ENCODE measurements around the gene FIGN. TPM values are rescaled to one million over a fixed set of nuclear protein-coding genes. Genes with fewer than 3 reads are reported as not detected.

FIGN gene
- polyA plus RNA-seq, 3 donors from 2014 or later, result not detected

GRCh38 chr2:163733301-163733938, 2.4 kb downstream of the FIGN start:
- Mint-ChIP-seq H3K36me3 (peaks cover 0 to 4% (median 3%) of the 10 kb centered on the region in 3 donors), H3K27ac (no peak overlapping the region), H3K4me3 (no peak overlapping the region), H3K9me3 (peaks cover 0 to 36% (median 17%) of the 10 kb centered on the region in 6 donors), H3K4me1 (no peaks in the 10 kb centered on the region), H3K27me3 (ENCODE audit: low read depth in 3 of 3) (peaks cover 2 to 16% (median 7%) of the 10 kb centered on the region in 3 donors)
- DNase-seq, result no peak

- Mint-ChIP-seq H3K36me3 (peaks cover 0 to 4% (median 3%) of the 10 kb centered on the region in 3 donors), H3K4me3 (no peak overlapping the region), H3K9me3 (peaks cover 0 to 38% (median 17%) of the 10 kb centered on the region in 6 donors), H3K4me1 (no peaks in the 10 kb centered on the region), H3K27ac (no peak overlapping the region), H3K27me3 (ENCODE audit: low read depth in 3 of 3) (peaks cover 2 to 16% (median 7%) of the 10 kb centered on the region in 3 donors)
- no peak for DNase-seq
These were observed 3.1 kb downstream of the FIGN start for GRCh38 chr2:163732727-163733126.

- no peak for DNase-seq
- H3K4me1 Mint-ChIP-seq, result no peaks in the 10 kb centered on the region
- H3K36me3 Mint-ChIP-seq, result peaks cover 0 to 4% (median 3%) of the 10 kb centered on the region in 3 donors
- H3K27ac Mint-ChIP-seq, result no peak overlapping the region
- peaks cover 0 to 8% (median 5%) of the 10 kb centered on the region in 3 donors for H3K27me3 Mint-ChIP-seq (ENCODE audit: low read depth in 3 of 3)
- peaks cover 0 to 38% (median 17%) of the 10 kb centered on the region in 6 donors for H3K9me3 Mint-ChIP-seq
- H3K4me3 Mint-ChIP-seq, result no peak overlapping the region
These were observed 4.1 kb downstream of the FIGN start for GRCh38 chr2:163731735-163732134.

DNA sequence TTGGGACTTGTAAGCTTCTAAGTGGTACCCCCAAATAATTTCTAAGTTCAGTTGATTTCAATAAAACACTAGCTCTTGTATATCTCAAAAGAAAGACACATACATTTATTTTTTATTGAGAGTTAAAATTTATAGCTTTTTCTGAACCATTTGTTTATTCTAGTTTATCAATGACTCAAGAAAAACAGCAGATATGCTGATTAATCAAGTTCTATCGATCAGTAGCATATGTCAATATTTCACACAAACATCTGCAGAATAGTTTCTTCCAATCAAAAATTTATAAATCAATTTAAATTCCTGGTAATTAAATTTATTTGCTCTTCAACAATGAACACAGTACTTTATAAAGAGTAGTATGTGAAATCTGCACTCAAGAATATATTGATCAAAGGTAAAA, 5.3 kb downstream of the FIGN start:
- H3K36me3 Mint-ChIP-seq, result peaks cover 0 to 4% (median 3%) of the 10 kb centered on the region in 3 donors
- peaks cover 0 to 8% (median 3%) of the 10 kb centered on the region in 3 donors for H3K27me3 Mint-ChIP-seq (ENCODE audit: low read depth in 3 of 3)
- H3K4me1 Mint-ChIP-seq, result no peaks in the 10 kb centered on the region
- no peak overlapping the region for H3K4me3 Mint-ChIP-seq
- peaks cover 0 to 33% (median 14%) of the 10 kb centered on the region in 6 donors for H3K9me3 Mint-ChIP-seq
- no peak overlapping the region for H3K27ac Mint-ChIP-seq
- DNase-seq, result no peak

DNA sequence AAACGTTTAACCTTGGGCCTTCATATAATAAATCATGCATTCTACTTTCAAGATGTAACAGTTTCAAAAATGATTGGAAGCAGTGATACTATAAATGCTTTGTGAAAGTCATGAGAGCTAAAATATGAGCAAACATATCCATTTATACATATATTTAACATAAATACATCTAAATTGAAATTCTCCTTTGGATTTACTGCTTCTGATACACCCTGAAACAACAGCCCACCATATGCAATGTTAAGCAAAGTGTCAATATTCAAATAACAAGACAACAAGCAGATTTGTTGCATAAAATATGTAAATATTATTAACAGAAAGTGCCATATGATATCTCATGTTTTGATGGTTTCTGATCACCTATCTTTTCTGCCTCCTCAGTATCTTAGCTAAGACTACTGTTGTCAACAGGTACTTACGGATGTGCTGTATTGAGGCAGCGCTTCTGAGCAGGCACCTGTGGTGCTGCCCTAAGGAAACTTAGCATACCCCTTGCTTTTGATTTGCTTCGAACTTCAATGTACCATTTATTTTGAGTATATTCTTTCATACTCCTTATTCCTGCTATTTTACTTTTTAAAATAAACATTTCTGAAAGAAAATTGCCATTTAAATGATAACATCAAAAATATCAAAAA, 6.1 kb downstream of the FIGN start:
- no peak overlapping the region for H3K4me3 Mint-ChIP-seq
- DNase-seq, result no peak
- H3K9me3 Mint-ChIP-seq, result peaks cover 0 to 25% (median 8%) of the 10 kb centered on the region in 6 donors
- H3K36me3 Mint-ChIP-seq, result peaks cover 0 to 4% (median 0%) of the 10 kb centered on the region in 3 donors
- H3K27me3 Mint-ChIP-seq (ENCODE audit: low read depth in 3 of 3), result peaks cover 0 to 3% (median 0%) of the 10 kb centered on the region in 3 donors
- H3K4me1 Mint-ChIP-seq, result no peaks in the 10 kb centered on the region
- no peak overlapping the region for H3K27ac Mint-ChIP-seq

DNA sequence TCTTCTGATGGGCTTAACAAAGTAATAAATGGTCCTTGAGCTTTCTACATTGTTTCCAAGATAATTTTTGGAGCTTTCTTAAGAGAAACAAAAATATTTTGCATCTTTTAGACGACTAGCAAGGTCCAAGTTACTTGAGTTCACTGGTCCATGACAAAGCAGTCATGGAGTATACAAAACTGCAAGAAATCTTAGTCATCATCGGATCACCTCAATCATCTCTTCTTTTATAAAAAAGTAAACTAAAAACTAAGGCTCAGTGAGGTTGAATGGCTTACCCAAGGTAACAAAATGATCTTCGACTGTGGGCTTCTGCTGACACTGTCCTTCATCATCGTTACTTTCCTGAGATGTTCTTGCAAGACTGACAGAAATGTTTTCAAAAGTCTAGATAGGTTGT, 11.9 kb downstream of the FIGN start:
- H3K4me3 Mint-ChIP-seq, result no peak overlapping the region
- H3K9me3 Mint-ChIP-seq, result peaks cover 0 to 19% (median 2%) of the 10 kb centered on the region in 6 donors
- H3K36me3 Mint-ChIP-seq, result no peaks in the 10 kb centered on the region
- H3K27ac Mint-ChIP-seq, result no peak overlapping the region
- no peak for DNase-seq
- no peaks in the 10 kb centered on the region for H3K4me1 Mint-ChIP-seq
- no peaks in the 10 kb centered on the region for H3K27me3 Mint-ChIP-seq (ENCODE audit: low read depth in 3 of 3)

GRCh38 chr2:163723348-163723747, 12.5 kb downstream of the FIGN start:
- DNase-seq, result no peak
- no peaks in the 10 kb centered on the region for H3K36me3 Mint-ChIP-seq
- H3K4me1 Mint-ChIP-seq, result no peaks in the 10 kb centered on the region
- peaks cover 0 to 18% (median 2%) of the 10 kb centered on the region in 6 donors for H3K9me3 Mint-ChIP-seq
- H3K27ac Mint-ChIP-seq, result no peak overlapping the region
- no peaks in the 10 kb centered on the region for H3K27me3 Mint-ChIP-seq (ENCODE audit: low read depth in 3 of 3)
- no peak overlapping the region for H3K4me3 Mint-ChIP-seq

GRCh38 chr2:163719331-163719730, 16.5 kb downstream of the FIGN start:
- Mint-ChIP-seq H3K27ac (no peak overlapping the region), H3K9me3 (peaks cover 2 to 14% (median 4%) of the 10 kb centered on the region in 6 donors), H3K4me1 (no peaks in the 10 kb centered on the region), H3K4me3 (no peak overlapping the region), H3K36me3 (no peaks in the 10 kb centered on the region), H3K27me3 (ENCODE audit: low read depth in 3 of 3) (no peaks in the 10 kb centered on the region)
- no peak for DNase-seq

DNA sequence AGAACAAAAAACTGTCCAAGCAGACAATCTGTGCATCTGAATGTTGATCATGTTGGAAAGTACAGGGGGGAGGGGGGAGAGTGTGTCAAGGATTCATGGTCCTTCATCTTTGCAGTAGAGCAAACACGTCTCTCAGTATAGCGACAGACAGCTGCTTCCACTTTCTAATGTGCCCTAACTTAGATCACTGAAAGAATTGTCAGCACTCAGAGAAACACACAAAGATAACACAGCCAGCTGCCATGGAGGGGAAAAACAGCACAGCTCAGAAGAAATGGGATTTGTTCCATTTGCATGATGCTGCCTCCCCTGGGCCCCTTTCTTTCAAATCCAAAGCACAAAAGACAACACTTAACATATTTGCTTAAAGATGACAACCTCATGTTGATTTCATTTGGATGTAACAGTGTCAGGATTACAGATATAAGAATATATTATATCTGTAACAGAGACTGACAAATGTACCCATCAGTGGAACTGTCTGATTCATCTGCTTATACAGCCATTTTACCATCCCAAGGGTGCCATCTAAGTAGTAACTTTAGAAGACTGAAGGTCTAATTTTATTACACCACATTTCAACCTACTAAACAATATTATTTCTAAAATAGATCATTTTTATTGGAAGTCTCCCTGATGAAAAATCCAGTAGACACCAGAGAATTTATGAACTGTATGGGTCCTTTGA, 17.7 kb downstream of the FIGN start:
- Mint-ChIP-seq H3K9me3 (peaks cover 2 to 11% (median 4%) of the 10 kb centered on the region in 6 donors), H3K36me3 (no peaks in the 10 kb centered on the region), H3K4me1 (no peaks in the 10 kb centered on the region), H3K27me3 (ENCODE audit: low read depth in 3 of 3) (no peaks in the 10 kb centered on the region), H3K4me3 (no peak overlapping the region), H3K27ac (no peak overlapping the region)
- no peak for DNase-seq

DNA sequence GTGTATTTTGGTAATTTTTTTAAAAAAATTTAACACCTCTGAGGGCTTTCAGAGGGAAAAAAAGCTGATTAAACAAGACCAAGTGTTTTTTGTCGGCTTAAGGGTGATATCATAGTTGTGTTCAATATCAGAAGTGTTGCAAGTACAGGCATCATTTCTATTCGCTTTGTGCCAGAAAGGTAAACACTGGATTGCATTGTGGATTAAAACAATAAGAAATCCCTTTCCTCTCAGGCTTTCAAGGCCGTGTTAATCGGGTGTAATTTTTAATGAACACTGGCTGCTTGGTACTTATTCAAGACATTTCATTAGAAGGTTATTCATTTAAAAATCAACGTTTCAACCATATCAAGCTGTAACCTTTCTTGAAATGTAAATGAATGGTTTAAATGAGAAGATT, 18.3 kb downstream of the FIGN start:
- DNase-seq, result no peak
- Mint-ChIP-seq H3K9me3 (peaks cover 2 to 11% (median 4%) of the 10 kb centered on the region in 6 donors), H3K27me3 (ENCODE audit: low read depth in 3 of 3) (no peaks in the 10 kb centered on the region), H3K4me1 (no peaks in the 10 kb centered on the region), H3K4me3 (no peak overlapping the region), H3K36me3 (no peaks in the 10 kb centered on the region), H3K27ac (no peak overlapping the region)

- no peaks in the 10 kb centered on the region for H3K4me1 Mint-ChIP-seq
- no peak overlapping the region for H3K4me3 Mint-ChIP-seq
- DNase-seq, result no peak
- no peaks in the 10 kb centered on the region for H3K27me3 Mint-ChIP-seq (ENCODE audit: low read depth in 3 of 3)
- H3K36me3 Mint-ChIP-seq, result no peaks in the 10 kb centered on the region
- H3K27ac Mint-ChIP-seq, result no peak overlapping the region
- H3K9me3 Mint-ChIP-seq, result peaks cover under 1 to 6% (median 3%) of the 10 kb centered on the region in 6 donors
These were observed 19.7 kb downstream of the FIGN start for GRCh38 chr2:163716101-163716500.

DNA sequence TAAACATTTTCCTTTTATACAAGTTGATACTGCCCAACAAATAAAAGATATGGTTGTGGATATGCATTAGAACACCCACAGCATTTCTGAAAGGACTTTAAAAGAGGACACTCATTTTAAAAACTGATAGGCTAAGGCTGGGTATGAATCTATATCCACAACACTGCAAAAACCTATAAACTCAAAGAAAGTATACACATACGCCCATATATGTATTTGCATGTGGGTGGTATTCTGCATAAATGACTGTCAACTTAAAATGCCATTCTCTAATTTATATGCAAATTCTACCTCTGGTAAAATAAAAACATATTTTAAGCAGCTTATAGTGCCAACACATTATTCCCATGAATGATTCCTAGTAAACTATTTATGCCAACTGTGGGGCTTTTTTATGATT, 20.1 kb downstream of the FIGN start:
- no peak overlapping the region for H3K27ac Mint-ChIP-seq
- H3K4me1 Mint-ChIP-seq, result no peaks in the 10 kb centered on the region
- no peak overlapping the region for H3K4me3 Mint-ChIP-seq

GRCh38 chr2:163715199-163715598, 20.6 kb downstream of the FIGN start:
- no peak overlapping the region for H3K27ac Mint-ChIP-seq
- no peak for DNase-seq
- H3K9me3 Mint-ChIP-seq, result peaks cover 0 to 6% (median 3%) of the 10 kb centered on the region in 6 donors
- no peaks in the 10 kb centered on the region for H3K4me1 Mint-ChIP-seq
- H3K36me3 Mint-ChIP-seq, result no peaks in the 10 kb centered on the region
- H3K27me3 Mint-ChIP-seq (ENCODE audit: low read depth in 3 of 3), result no peaks in the 10 kb centered on the region
- H3K4me3 Mint-ChIP-seq, result no peak overlapping the region

More for the DNA sequence above, 20.1 kb downstream of the FIGN start:
- Mint-ChIP-seq H3K36me3 (no peaks in the 10 kb centered on the region), H3K27me3 (ENCODE audit: low read depth in 3 of 3) (no peaks in the 10 kb centered on the region), H3K9me3 (peaks cover 0 to 6% (median 3%) of the 10 kb centered on the region in 6 donors)
- DNase-seq, result no peak
